ENCODE measurements around the gene ADCY7. TPM values are rescaled to one million over a fixed set of nuclear protein-coding genes. Genes with fewer than 3 reads are reported as not detected.
A peak's percentile ranks its signal among the peaks of the same experiment; 100 is the strongest.

The ADCY7 gene
- total RNA-seq, 1 experiment from 2014 or later, result 28.8 TPM

- no peak for DNase-seq (ENCODE audit: low spot score)
Observed at GRCh38 chr16:50248845-50249244, 17.5 kb upstream of the ADCY7 start.

DNA sequence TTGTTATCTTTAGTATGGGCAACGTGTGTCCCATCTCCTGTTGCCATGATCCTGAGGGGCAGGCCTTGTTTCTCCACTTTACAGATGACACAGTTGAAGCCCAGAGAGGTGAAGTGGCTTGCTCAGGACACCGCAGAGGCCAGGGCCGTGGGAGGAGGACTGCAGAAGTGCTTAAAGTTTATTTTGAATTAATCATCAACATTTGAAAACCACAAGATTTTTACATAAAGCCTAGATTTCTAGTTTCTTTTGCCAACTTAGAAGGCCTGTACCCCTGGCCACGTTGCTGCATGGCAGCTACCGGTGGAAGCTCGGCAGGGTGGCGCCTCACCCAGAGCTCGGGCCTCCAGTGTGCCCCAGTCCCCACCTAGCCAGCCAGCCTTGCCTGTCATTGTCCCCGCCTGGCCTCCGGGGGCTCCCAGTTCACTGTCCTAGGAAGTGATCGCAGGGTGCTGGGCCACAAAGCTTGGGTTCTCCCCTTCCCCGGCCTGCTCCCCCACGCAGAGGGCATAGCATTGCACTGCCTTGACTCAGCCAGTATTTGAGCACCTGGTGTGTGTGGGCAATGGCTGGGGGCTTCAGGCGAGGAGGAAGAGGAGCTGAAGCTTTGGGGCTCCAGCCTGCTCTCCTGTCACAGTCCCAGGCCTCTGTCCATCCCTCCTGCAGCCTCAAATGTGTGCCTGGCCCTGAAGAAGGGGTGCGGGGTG is 14.8 kb upstream of the ADCY7 start:
- peak; percentile 84 for DNase-seq (ENCODE audit: low spot score)

DNA sequence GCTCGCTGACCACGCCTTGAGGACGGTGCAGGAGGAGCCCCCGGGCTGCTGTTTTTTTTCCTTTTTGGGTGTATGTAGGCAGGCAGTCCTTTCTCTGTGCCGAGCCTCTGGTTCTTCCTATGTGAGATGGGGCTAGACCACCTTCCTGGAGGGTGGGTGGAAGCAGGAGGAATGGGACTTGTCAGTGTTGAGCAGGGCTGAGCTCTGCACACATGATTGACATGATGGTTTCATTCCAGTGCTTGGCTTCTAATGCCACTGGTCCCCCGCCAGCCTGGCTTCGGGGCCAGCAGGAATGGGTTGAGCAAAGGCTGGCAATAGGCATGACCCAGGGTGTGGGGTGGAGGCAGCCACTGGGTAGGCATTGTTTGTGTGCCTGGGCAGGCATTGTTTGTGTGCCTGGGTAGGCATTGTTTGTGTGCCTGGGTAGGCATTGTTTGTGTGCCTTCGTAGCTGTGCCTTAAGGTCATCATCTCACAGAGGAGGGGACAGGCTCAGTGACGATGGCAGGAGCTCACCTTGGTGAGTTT is 14.2 kb upstream of the ADCY7 start:
- DNase-seq (ENCODE audit: low spot score), result no peak

- DNase-seq (ENCODE audit: low spot score), result no peak
Observed at GRCh38 chr16:50252874-50253513, 13.4 kb upstream of the ADCY7 start.

DNA sequence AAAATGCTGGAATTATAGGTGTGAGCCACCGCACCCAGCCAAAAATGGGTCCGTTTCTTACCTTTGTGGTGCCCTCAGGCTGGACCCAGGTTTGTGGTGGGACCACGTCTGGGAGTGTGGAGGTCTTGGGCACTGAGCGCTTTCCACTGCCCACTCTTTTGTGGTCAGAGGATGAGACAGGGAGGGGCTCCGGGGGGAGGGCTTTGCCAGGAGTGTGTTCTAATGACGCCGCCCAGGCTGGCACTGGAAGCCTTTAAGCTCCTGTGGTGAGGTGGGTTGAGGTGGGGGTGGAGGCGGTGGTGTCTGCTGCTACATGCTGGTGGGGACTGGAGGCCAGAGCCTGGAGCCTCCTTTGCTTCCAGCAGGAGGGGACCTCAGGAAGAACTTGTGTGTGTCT is 12.8 kb upstream of the ADCY7 start:
- no peak for DNase-seq (ENCODE audit: low spot score)

DNA sequence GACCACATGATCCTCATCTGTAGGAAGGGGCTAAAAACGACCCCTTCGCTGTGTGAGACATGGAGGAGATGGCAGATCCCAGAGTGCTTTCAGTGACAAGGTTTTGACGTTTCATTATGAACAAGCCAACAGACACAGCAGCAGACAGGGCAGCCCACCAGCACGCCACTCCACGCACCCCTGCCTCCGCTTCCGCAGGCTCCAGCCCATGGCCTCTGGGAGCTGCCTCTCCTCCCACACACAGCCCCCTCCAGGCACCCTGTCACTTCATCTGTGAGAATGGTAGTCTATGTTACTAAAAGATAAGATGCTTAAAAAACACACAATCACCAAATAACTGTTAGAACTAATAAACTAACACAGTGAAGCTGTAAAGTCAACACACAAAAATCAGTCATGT is 12.3 kb upstream of the ADCY7 start:
- DNase-seq (ENCODE audit: low spot score), result no peak

- DNase-seq (ENCODE audit: low spot score), result no peak
Observed at GRCh38 chr16:50255538-50255937, 10.8 kb upstream of the ADCY7 start.

DNA sequence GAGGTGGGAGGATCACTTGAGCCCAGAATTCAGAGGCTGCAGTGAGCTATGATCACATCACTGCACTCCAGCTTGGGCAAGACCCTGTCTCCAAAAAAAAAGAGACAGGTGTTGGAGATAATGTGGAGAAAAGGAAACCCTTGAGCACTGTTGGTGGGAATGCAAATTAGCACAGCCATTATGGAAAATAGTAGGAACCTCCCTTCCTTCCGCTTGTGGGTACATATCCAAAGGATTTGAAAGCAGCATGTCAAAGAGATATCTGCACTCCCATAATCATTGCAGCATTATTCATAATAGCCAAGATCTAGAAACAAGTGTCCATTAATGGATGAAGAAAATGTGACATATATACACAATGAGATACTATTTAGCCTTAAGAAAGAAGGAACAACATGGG is 9.7 kb upstream of the ADCY7 start:
- DNase-seq (ENCODE audit: low spot score), result no peak

GRCh38 chr16:50257876-50258275 is 8.5 kb upstream of the ADCY7 start:
- no peak for DNase-seq (ENCODE audit: low spot score)

DNA sequence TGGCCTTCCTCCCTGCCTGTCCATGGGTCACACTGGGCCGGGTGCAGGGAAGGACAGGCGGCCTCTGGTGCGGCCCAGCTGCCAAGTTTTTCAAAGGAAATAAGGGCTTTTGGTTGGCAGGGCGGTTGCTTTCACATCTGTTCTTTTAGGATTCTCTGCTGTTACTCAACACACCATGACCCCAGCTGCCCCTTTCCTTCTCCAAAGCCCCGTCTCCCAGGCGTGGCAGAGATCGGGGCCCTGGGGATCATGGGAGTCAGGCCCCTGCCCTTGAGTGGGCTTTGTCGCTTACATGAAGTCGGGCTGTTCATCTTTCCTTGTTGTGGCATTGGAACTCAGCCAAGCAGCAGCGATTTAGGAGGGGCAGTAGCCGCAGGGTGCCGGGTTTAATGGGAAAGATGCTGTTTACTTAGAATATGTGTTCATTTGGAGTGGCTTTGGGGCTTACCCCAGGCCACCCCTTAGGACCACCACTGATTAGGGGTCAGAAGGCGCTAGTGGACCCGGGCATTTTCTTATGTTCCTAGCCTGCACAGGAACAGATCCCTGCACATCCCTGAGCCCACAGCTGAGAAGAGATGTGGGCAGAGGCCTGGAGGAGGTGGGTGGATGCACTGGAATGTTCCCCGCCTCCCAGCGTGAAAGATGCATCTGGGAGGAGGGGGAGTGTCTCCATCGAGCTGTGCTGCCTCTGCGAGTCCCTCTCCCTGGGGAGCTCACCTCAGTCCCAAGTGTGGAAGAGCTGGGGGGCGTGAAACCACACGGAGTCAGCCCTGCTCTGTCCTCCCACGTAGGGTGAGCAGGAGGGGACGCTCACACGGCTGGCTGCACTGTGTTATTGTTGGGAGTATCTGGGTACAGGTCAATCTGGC is 6.8 kb upstream of the ADCY7 start:
- DNase-seq (ENCODE audit: low spot score), result peak; percentile 48

DNA sequence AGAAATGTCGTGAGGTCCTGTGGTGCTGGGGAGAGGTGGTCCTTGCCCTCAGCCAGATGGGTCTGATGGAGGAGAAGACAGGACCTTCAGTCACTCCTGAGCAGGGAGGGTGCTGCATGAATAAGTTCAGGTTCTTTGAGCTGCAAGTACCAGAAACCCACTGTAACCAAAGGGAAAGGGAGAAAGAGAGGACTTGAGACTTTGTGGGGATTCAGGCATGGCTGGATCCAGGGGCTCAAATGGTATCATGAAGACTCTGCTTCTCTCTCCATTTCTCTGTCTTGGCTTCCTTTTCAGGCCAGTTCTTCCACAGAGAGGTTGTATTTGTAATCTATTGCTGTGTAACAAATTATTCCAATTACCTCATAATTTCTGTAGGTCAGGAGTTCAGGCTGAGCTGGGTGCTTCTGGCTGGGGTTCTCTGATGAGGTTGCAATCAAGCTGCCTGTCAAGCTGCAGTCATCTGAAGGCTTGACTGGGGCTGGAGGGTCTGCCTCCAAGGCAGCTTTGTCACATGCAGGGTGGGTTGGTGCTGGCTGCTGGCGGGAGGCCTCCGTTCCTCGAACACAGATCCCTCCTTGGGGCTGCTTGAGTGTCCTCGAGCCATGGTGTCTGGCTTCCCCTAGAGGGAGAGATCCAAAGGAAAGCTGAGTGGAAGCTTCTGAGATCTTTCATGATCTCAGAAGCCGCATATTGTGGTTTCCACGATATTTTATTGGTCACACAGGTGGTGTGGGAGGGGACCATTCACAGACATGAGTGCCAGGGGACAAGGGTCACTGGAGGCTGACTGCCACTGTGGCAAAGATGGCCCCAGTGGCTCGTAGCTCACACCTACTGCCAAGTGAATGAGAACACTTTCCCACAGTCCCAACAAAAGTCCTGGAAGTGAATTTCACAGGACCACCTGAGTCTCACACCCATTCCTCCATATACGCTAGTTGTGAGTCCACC is 5.9 kb upstream of the ADCY7 start:
- no peak for DNase-seq (ENCODE audit: low spot score)

- no peak for DNase-seq (ENCODE audit: low spot score)
Observed at GRCh38 chr16:50261160-50261706, 5.1 kb upstream of the ADCY7 start.

- no peak for DNase-seq (ENCODE audit: low spot score)
Observed at GRCh38 chr16:50261707-50262235, 4.6 kb upstream of the ADCY7 start.

- no peak for DNase-seq (ENCODE audit: low spot score)
Observed at GRCh38 chr16:50263060-50263909, 3.1 kb upstream of the ADCY7 start.

DNA sequence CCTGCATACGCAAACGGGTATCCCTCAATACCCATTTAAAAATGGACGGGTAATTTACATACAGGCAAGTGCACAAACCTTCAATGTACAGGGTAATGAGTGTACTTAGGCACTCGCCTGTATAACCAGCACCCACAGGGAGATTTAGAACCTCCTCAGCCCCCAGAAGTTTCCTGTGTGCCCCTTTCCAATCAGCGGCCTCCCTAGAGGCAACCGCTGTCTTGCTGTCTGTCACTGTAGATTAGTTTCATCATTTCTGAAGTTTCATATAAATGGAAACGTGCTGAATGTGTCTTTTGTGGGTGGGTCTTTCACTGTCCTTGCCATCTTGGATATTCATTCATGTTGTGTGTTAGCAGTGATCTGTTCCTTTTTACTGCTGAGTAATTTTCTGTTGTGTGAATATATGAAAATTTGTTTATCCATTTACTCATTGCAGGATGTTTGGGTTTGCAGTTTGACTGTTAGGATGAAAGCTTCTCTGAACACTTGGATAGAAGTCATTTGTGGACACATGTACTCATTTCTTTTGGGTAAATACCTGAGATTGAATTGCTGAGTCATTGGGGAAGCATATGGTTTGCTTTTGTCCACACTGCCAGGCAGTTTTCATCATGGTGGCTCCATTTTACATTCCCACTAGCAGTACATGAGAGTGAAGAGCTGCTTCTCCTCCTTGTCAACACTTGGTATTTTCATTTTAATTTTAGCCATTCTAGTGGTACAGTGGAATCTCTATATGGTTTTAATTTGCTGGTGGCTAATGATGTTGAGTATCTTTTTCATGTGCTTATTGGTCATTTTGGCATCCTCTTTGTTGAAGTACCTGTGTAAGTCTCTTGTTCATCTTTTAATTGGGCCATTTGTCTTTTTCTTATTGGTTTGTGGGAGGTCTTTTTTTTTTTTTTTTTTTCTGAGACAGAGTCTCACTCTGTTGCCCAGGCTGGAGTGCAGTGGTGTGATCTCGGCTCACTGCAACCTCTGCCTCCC is 2.1 kb upstream of the ADCY7 start:
- DNase-seq (ENCODE audit: low spot score), result peak; percentile 43

DNA sequence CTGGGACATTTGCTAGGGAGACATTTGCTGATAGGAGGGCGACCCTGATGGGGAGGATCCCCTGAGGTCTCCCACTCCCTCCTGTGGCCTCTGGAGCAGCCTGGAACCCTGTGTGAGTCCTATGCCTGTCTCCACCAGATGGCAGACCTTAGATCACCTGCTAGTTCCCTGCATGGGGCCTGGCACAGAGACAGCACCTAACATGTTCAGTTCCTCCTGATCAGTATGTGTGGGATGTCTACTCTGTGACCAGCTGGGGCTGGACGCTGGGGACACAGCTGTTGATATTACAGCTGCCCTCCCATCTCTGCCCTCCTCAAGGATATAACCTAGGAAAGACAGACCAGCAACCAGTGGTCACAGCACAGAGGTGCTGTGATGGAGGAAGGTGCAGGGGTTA is 1.1 kb upstream of the ADCY7 start:
- peak; percentile 59 for DNase-seq (ENCODE audit: low spot score)

- DNase-seq (ENCODE audit: low spot score), result no peak
Observed at GRCh38 chr16:50265716-50266336, 525 bp upstream of the ADCY7 start.

DNA sequence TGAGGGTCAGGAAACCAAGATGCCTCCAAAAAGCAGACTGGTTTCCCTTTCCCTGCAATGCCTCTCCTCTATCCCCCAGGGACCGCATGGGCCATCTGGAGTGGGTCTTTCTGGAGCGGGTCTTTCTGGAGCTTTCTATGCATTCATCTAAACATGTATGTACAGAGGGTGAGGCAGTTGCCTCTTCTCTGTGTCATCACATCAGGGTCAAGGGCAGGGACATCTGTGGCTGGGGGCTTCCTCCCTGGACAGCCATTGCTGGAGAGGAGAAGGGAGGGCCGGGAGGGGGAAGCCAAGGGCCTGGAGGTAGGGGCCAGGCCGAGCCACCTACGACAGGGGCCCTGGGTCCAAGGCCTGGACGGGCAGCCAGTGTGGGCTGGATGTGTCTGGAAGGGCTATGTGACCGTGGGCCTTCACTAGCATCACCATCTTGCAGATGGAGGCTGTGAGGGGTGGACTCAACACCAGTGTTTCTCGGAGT is 840 bp downstream of the ADCY7 start:
- no peak for DNase-seq (ENCODE audit: low spot score)
